ENCODE results near the gene SAP30L.

DNA sequence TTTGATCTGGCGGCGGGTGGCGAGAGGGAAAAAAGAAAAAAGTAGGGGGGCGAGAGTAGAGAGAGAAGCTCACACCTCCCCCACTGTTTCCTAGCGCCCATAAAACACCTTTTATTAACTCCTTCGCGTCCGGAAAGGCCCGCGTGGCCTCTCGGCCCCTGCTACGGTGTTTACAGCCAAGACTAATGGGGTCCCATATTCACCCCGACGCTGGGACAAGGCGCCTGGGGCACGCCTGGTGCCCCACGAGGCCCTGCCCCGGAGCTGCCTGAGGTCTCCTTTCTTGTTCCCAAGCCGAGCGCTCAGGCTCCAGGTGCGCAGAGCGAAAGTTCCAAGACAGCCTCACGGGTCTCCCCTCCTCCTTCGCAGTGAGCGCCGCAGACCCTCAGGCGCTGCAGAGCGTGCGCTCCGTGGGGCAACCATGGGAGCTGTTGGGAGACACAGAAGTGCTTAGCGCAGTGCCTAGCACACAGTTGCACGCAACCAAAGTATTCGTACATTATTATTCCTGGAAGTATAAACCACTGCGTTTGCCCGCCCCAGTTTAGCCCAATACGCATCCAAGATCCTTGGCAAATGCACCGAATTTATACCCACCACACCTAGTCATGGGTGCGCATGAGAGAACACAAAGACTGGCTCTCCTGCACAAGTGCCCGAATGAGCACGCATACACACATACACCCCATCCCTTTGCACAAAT lies 27.9 kb downstream of the SAP30L start:
- TF ChIP-seq, protein P1, sequence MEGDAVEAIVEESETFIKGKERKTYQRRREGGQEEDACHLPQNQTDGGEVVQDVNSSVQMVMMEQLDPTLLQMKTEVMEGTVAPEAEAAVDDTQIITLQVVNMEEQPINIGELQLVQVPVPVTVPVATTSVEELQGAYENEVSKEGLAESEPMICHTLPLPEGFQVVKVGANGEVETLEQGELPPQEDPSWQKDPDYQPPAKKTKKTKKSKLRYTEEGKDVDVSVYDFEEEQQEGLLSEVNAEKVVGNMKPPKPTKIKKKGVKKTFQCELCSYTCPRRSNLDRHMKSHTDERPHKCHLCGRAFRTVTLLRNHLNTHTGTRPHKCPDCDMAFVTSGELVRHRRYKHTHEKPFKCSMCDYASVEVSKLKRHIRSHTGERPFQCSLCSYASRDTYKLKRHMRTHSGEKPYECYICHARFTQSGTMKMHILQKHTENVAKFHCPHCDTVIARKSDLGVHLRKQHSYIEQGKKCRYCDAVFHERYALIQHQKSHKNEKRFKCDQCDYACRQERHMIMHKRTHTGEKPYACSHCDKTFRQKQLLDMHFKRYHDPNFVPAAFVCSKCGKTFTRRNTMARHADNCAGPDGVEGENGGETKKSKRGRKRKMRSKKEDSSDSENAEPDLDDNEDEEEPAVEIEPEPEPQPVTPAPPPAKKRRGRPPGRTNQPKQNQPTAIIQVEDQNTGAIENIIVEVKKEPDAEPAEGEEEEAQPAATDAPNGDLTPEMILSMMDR (IDR thresholded peaks at IDR 0.05) = no peak
- no peak for TF ChIP-seq POLR2A (IDR thresholded peaks at IDR 0.05)

All from Peyer's patch (tissue), 4 donors.